Activated CD8-positive, alpha-beta memory T cell treated with anti-CD3 and anti-CD28 coated beads for 24 hours (primary cell): ENCODE data around the gene NPHP4.
"Not testable (repeated sequence)": the region's sequence is repeated elsewhere in the genome, so short reads cannot be mapped to it uniquely, and the experiment has no call there.

Experiments used
- DNase-seq: peaks from one replicate; pipeline ENCODE4 v3.0.0-alpha.2; 2020

NPHP4 gene

DNA sequence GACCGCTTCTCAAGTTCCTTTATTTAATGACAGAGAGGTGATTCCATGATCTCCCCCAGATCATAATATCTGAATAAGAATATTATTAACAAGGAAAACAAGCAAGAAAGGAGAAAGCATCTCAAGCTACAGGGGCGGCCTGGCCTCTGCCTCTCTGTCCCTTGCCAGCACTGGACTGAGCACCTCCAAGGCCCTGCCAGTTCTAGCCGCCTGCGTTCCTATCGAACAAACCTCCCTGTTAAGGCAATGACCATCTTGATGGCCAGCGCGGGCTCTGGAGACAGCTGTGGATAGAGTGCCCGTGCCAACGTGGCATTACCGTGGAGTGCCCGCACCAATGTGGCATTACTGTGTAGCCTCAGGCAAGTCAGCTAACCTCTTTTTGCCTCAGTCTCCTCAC is 84.8 kb downstream of the NPHP4 start:
- no peak for DNase-seq

- no peak for DNase-seq
Observed at GRCh38 chr1:5906966-5907365, 85.3 kb downstream of the NPHP4 start.

DNA sequence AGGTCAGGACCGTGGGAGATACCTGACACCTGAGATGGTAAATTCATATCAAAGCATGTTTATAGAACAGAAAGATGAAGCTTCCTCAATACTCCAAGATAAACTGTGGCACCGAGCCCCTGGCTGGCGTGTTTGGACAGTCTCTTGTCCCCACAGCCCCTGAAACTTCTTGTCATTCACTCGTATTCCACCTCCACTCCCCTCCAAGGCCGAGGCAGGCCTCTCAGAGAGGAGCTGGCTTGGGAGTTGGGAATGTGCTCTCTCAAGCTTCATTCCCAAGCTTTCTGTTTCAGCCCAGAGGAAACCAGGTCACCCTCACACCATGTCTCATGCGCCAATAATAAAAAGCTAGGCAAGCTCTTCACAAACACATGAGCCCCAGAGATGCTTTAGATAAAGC is 86.1 kb downstream of the NPHP4 start:
- no peak for DNase-seq

- no peak for DNase-seq
Observed at GRCh38 chr1:5905436-5905835, 86.8 kb downstream of the NPHP4 start.

- no peak for DNase-seq
Observed at GRCh38 chr1:5904551-5904950, 87.7 kb downstream of the NPHP4 start.

GRCh38 chr1:5903680-5904079 is 88.5 kb downstream of the NPHP4 start:
- DNase-seq, result no peak

DNA sequence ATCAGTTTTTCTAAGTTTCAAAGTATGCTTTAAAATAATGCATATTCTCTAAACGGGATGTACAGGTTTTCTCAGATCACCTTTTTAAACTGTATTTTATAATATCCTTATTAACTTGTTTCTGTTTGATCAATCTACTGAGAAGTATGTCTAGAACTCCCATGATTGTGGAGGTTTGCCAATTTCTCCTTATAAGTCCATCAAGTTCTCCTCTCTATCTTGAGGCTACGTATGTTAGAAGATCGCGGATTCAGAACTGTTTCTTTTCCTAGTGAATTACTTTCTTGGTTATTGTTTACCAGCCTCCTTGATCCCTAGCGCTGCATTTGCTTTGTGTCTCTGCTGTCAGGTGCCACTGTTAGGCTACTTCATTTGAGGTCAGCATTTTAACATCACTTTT is 89.2 kb downstream of the NPHP4 start:
- no peak for DNase-seq

DNA sequence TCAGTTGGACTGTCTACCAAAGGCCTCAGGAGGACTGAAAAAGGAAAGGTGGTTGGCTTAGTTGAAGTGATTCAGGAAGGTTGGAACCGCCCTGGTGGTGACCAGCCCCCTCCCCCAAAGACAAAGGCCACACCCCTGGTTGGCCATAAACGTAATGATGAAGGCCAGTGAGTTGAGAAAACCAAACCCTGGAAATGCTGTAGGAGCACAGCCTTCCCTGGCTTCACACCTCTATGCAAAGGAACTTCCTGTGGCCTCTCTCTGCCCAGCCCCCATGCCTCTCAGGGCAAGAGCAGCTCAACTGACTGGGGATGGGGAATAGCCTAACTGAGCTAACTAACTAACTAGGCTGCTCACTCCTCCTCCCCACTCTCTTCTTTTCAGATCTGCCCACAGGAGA is 90.4 kb downstream of the NPHP4 start:
- no peak for DNase-seq

GRCh38 chr1:5901150-5901549 is 91.1 kb downstream of the NPHP4 start:
- no peak for DNase-seq

DNA sequence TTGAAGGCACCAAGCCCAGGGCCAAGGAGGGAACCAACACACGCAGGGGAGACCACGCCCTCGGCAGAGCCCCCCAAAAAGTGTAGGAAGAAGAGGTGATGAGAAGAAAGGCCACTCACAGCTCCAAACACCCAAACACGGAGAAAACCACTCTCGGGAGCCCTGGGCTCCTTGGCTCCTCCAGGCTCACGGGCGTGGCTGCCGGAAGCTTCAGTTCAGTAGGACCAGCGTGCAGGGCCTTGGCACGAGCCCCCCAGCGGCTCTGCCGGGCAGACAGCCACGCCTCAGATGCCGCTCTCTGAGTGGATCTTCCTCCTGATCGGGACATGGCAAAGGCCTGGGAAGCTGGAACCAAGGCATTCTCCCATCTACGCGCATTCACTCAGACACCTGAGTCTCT is 94.0 kb downstream of the NPHP4 start:
- DNase-seq, result no peak

- DNase-seq, result no peak
Observed at GRCh38 chr1:5896706-5897660, 95.2 kb downstream of the NPHP4 start.

GRCh38 chr1:5895446-5896406 is 96.5 kb downstream of the NPHP4 start:
- no peak for DNase-seq

- not testable (repeated sequence) for DNase-seq
Observed at GRCh38 chr1:5893699-5894278, 98.4 kb downstream of the NPHP4 start.

DNA sequence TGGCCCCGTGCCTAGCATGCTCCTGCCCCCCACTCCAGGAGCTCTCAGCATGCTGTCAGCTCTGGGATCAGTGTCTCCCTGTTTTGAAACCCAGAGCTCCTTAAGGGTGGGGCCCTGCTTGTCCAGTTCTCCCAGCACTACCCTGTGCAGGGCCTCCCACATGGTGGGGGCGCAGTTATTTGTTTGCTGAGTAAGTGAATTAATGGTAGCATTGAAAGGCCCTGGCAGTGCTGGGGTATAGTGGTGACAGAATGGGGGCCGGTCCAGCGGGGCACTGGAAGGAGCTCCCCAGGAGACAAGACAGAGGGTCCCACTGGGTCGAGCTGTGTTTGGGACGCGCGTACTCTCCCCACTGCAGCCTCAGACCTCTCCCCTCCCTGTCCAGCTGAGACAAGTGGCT is 99.9 kb downstream of the NPHP4 start:
- DNase-seq, result no peak

DNA sequence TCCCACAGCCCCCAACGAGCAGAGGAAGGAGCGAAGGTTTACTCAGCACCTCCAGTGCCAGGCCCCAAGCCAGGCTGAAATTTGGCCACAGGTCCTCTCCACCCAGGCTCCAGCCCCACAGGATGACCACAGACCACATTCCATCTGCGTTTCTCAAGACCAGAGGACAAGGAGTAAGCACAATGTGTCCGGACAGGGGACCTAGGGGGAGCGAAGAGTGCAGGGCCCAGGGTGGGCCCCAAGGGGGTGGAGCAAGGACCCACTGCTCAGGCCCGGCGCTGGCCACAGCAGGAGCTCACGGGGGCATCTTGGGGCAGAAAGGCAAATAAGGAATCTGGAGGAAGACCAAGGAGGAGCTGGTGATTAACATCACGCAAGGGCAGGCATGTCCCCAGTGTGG is 100.5 kb downstream of the NPHP4 start:
- DNase-seq, result no peak

GRCh38 chr1:5891137-5891536 is 101.1 kb downstream of the NPHP4 start:
- DNase-seq, result no peak

- DNase-seq, result no peak
Observed at GRCh38 chr1:5890346-5891106, 101.7 kb downstream of the NPHP4 start.

DNA sequence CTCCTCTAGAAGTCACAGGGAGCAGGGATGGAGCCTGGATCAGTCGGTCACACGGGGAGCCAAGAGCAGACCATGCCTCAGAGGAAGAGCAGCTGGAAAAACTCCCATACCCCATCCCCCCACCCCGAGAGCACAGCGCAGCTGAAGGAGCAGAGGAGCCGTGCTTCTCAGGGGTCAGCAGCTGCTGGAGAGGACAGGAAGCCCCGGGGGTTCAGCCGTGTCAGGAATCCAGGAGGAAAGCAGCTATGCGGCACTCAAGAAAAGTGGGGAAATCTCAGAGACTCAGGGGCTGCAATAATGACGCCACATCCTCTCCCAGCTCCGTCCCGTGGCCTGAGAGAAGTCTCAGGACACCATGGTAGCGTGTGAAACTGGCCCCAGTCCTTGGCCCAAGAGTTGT is 102.3 kb downstream of the NPHP4 start:
- DNase-seq, result no peak

DNA sequence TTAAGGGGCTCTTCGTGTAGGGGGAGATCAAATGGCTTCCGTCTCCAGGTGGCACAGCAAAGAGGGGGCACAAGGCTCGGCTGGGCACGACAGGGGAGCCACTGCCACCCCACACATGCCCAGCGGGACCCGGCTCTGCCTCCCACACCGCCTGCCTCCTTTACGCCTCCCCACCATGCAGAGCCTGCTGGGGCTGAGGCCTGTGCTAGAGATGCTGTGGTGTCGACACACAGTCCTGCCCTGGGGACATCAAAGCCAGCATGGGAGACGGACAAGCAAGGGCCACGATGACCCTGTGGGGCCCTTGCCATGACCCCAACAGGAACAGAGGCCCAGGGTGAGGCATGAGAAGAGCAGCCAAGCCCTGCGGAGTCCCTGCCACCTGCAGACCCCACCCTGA is 102.8 kb downstream of the NPHP4 start:
- no peak for DNase-seq

- no peak for DNase-seq
Observed at GRCh38 chr1:5888606-5889211, 103.5 kb downstream of the NPHP4 start.

DNA sequence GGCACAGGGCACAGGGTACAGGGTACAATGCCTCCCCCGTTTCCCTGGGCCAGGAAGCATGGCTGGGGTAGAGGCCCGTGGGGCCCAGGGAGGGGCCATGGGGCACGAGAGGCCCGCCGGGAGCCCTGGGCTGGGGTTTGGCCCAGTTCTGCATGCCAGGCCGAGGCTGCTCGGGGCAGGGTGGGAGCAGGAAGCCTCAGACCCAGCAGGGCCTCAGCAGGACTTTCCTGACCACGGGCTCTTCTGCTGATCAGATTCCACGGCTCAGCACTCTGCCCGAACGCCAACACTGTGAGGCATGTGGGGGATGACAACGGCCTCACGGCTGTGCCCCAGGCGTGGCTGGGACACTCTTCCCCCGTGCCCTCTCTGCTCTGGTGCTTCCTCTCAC is 104.3 kb downstream of the NPHP4 start:
- no peak for DNase-seq

- no peak for DNase-seq
Observed at GRCh38 chr1:5887349-5887970, 104.8 kb downstream of the NPHP4 start.
